Stomach (tissue), 9 donors: ENCODE measurements around the gene MUC15. TPM values are rescaled to one million over a fixed set of nuclear protein-coding genes. Genes with fewer than 3 reads are reported as not detected.

Experiments
- DNase-seq, 2 donors: peaks; one replicate each; pipeline versions ENCODE4 v3.0.0 to v3.0.0-alpha.2; 2013 to 2019
- H3K27ac ChIP-seq, 5 donors: fragments of 200-600 bp in 4 of 5; sonication (generic) in 4 of 5; one replicate each; pipeline ENCODE4 v1.5.1; 2013 to 2019; ENCODE audit warnings: mild to moderate bottlenecking in 1 of 5, moderate library complexity in 1 of 5
- H3K27me3 ChIP-seq, 3 donors: fragments of 200-600 bp; sonication (generic); one replicate each; pipeline ENCODE4 v1.5.1; 2017 to 2019; ENCODE audit warnings: mixed run types in 1 of 3
- H3K36me3 ChIP-seq, 4 donors: fragments of 200-600 bp; sonication (generic); 1 replicate in 3 of 4; 2 replicates in 1 of 4; pipeline ENCODE4 v1.5.1; 2016 to 2019
- H3K4me1 ChIP-seq, 4 donors: fragments of 200-600 bp; sonication (generic); one replicate each; pipeline ENCODE4 v1.5.1; 2016 to 2019
- H3K4me3 ChIP-seq, 4 donors: fragments of 200-600 bp; sonication (generic) in 3 of 4; one replicate each; pipeline ENCODE4 v1.5.1; 2016 to 2019; ENCODE audit warnings: mild to moderate bottlenecking in 1 of 4
- H3K9me3 ChIP-seq, 4 donors: fragments of 200-600 bp; sonication (generic); one replicate each; pipeline ENCODE4 v1.5.1; 2016 to 2019
- CTCF ChIP-seq, 7 experiments: fragments of 450-650 bp in 4 of 7; fragments of 200-600 bp in 3 of 7; sonication (generic) in 3 of 7; IDR thresholded peaks; one replicate each; pipeline ENCODE4 v1.5.1; 2016 to 2019; ENCODE audit warnings: antibody characterized with exemption in 7 of 7, control low read depth in 2 of 7, mild to moderate bottlenecking in 1 of 7
- EP300 ChIP-seq: sonication (generic); formaldehyde crosslinking; IDR thresholded peaks from one replicate; pipeline ENCODE4 v1.6.1; 2017; ENCODE audit warnings: antibody characterized with exemption
- POLR2A ChIP-seq, 4 donors: fragments of 450-650 bp; IDR thresholded peaks; one replicate each; pipeline ENCODE4 v1.6.1; 2016; ENCODE audit warnings: antibody characterized with exemption in 4 of 4, control low read depth in 2 of 4, mild to moderate bottlenecking in 1 of 4, moderate library complexity in 1 of 4
- POLR2AphosphoS5 ChIP-seq, 3 donors: sonication (generic); formaldehyde crosslinking; IDR thresholded peaks; one replicate each; pipeline ENCODE4 v1.6.1; 2016; ENCODE audit warnings: antibody characterized with exemption in 3 of 3
- WGBS, 5 donors: extraction: QIAGEN DNeasy Blood & Tissue Kit in 3 of 5; methylation state at CpG; one replicate each; pipeline versions ENCODE4 v1.1.5 to v1.1.7; 2013 to 2018; 5-methylcytosine and 5-hydroxymethylcytosine counted together
- intact Hi-C: fragments of 100-400 bp; cut with DNase I; formaldehyde crosslinking; loops from one replicate; pipeline ENCODE4 v1.15.1; 2023; ENCODE audit warnings: low total_unique reads
- polyA plus RNA-seq, 3 donors: library from polyadenylated mRNA; stranded (reverse); fragments of 200-250 nt; gene quantifications; one replicate each; pipeline ENCODE4 v1.2.3, GENCODE V29; 2013
- total RNA-seq, 5 donors: library from RNA; depleted of rRNA; stranded (reverse); fragments of >200 nt; gene quantifications; one replicate each; pipeline versions ENCODE4 v1.1.0 to v1.2.3, GENCODE V29; 2014 to 2016
- donor health status: healthy with polysubstance abuse.
- donor health status: Bipolar disorder and iron deficiency.
- donor health status: healthy.

MUC15 gene
- total and polyA plus RNA-seq, 8 donors, result 1.3 to 3.9 TPM; not detected in 6

- Histone ChIP-seq H3K36me3 (no peaks in the 10 kb centered on the region), H3K4me3 (no peak overlapping the region), H3K9me3 (no peaks in the 10 kb centered on the region), H3K4me1 (no peaks in the 10 kb centered on the region), H3K27ac (no peak overlapping the region), H3K27me3 (no peaks in the 10 kb centered on the region)
- TF ChIP-seq EP300, result no peak
- TF ChIP-seq POLR2A (IDR thresholded peaks at IDR 0.05), result no peak
- no peak for TF ChIP-seq POLR2AphosphoS5 (IDR thresholded peaks at IDR 0.05)
- TF ChIP-seq CTCF (IDR thresholded peaks at IDR 0.05), result no peak
- WGBS, 5 donors, result 45 to 64% (median 56%) methylated on average over 2 of the region's 2 CpGs
- intact Hi-C loops, result no loop called here
- DNase-seq, result no peak
Measured at GRCh38 chr11:26587073-26587472, 15.0 kb upstream of the MUC15 start.

- H3K27me3 ChIP-seq, result no peaks in the 10 kb centered on the region
- H3K36me3 ChIP-seq, result no peaks in the 10 kb centered on the region
- peak in 1 of 2 donors; percentile 71 for DNase-seq
- H3K4me3 ChIP-seq, result no peak overlapping the region
- no peaks in the 10 kb centered on the region for H3K4me1 ChIP-seq
- no peak overlapping the region for H3K27ac ChIP-seq
- TF ChIP-seq POLR2AphosphoS5 (IDR thresholded peaks at IDR 0.05) (no peak), CTCF (IDR thresholded peaks at IDR 0.05) (no peak), POLR2A (IDR thresholded peaks at IDR 0.05) (no peak), EP300 (no peak)
- intact Hi-C loops, result no loop called here
- H3K9me3 ChIP-seq, result no peaks in the 10 kb centered on the region
Measured at GRCh38 chr11:26584818-26585217, 12.8 kb upstream of the MUC15 start.

- no peaks in the 10 kb centered on the region for H3K27me3 ChIP-seq
- 49 to 66% (median 55%) methylated on average over 3 of the region's 3 CpGs for WGBS, 5 donors
- peak in 1 of 2 donors; percentile 73 for DNase-seq
- TF ChIP-seq POLR2A (IDR thresholded peaks at IDR 0.05) (no peak), EP300 (no peak), POLR2AphosphoS5 (IDR thresholded peaks at IDR 0.05) (peak in 1 of 3 donors; percentile 41), CTCF (IDR thresholded peaks at IDR 0.05) (no peak)
- no peaks in the 10 kb centered on the region for H3K36me3 ChIP-seq
- H3K4me3 ChIP-seq, result no peak overlapping the region
- no peak overlapping the region for H3K27ac ChIP-seq
- H3K4me1 ChIP-seq, result no peaks in the 10 kb centered on the region
- H3K9me3 ChIP-seq, result no peaks in the 10 kb centered on the region
- intact Hi-C loops, result no loop called here
Measured at GRCh38 chr11:26583550-26583949, 11.5 kb upstream of the MUC15 start.

GRCh38 chr11:26580929-26581328 is 8.9 kb upstream of the MUC15 start:
- H3K27ac ChIP-seq, result no peak overlapping the region
- H3K27me3 ChIP-seq, result no peaks in the 10 kb centered on the region
- DNase-seq, result peak in 1 of 2 donors; percentile 32
- no peaks in the 10 kb centered on the region for H3K9me3 ChIP-seq
- intact Hi-C loops, result no loop called here
- WGBS, 5 donors, result 33 to 55% (median 38%) methylated on average over 3 of the region's 3 CpGs
- no peaks in the 10 kb centered on the region for H3K4me1 ChIP-seq
- TF ChIP-seq POLR2AphosphoS5 (IDR thresholded peaks at IDR 0.05), result no peak
- TF ChIP-seq CTCF (IDR thresholded peaks at IDR 0.05), result no peak
- no peak for TF ChIP-seq EP300
- no peak for TF ChIP-seq POLR2A (IDR thresholded peaks at IDR 0.05)
- H3K36me3 ChIP-seq, result no peaks in the 10 kb centered on the region
- no peak overlapping the region for H3K4me3 ChIP-seq
